Neural cell (in vitro differentiated cells): Measurements from ENCODE around the gene MBD5. TPM values are rescaled to one million over a fixed set of nuclear protein-coding genes. Genes with fewer than 3 reads are reported as not detected.

Source experiments
- H2AFZ ChIP-seq: fragments of 200-600, 300-800 bp; sonication (generic), shearing (Covaris generic); 2 replicates; pipeline ENCODE4 v1.6.0; 2014; ENCODE audit warnings: low read depth, mild to moderate bottlenecking, antibody characterized with exemption, low read length, moderate library complexity
- H3F3A ChIP-seq: fragments of 200-600 bp; shearing (Covaris generic); 2 replicates; pipeline ENCODE4 v1.6.1; 2016; ENCODE audit warnings: mild to moderate bottlenecking, moderate library complexity, mixed read lengths, antibody characterized with exemption, low read length; ENCODE audit not compliant: insufficient read depth, poor library complexity, severe bottlenecking
- H3K27ac ChIP-seq: fragments of 200-600, 300-800 bp; sonication (generic), shearing (Covaris generic); 2 replicates; pipeline ENCODE4 v1.5.1; 2014; ENCODE audit warnings: mild to moderate bottlenecking, low read length, moderate library complexity
- H3K27me3 ChIP-seq: fragments of 300-800, 200-600 bp; sonication (generic), shearing (Covaris generic); 2 replicates; pipeline ENCODE4 v1.6.0; 2014; ENCODE audit warnings: mild to moderate bottlenecking, low read depth, low read length, moderate library complexity; ENCODE audit not compliant: insufficient read depth
- H3K36me3 ChIP-seq: fragments of 300-800, 200-600 bp; sonication (generic), shearing (Covaris generic); 2 replicates; pipeline ENCODE4 v1.5.1; 2014; ENCODE audit warnings: mild to moderate bottlenecking, antibody characterized with exemption, low read length, moderate library complexity; ENCODE audit not compliant: insufficient read depth
- H3K4me2 ChIP-seq: fragments of 300-800, 200-600 bp; sonication (generic), shearing (Covaris generic); 2 replicates; pipeline ENCODE4 v1.6.0; 2014; ENCODE audit warnings: mild to moderate bottlenecking, low read length
- H3K4me3 ChIP-seq: fragments of 300-800, 200-600 bp; sonication (generic), shearing (Covaris generic); 2 replicates; pipeline ENCODE4 v1.5.1; 2014; ENCODE audit warnings: mild to moderate bottlenecking, low read length, moderate library complexity
- H3K79me2 ChIP-seq: fragments of 200-600 bp; shearing (Covaris generic); replicated peaks from 2 replicates; pipeline ENCODE4 v1.6.0; 2014; ENCODE audit warnings: mild to moderate bottlenecking, low read length, moderate library complexity; ENCODE audit not compliant: insufficient read depth
- H3K9ac ChIP-seq: fragments of 300-800, 200-600 bp; sonication (generic), shearing (Covaris generic); 2 replicates; pipeline ENCODE4 v1.6.1; 2016; ENCODE audit warnings: mild to moderate bottlenecking, low read length, mixed read lengths
- H3K9me2 ChIP-seq: fragments of 200-600 bp; shearing (Covaris generic); 2 replicates; pipeline ENCODE4 v1.6.1; 2016; ENCODE audit warnings: mild to moderate bottlenecking, low read length, mixed read lengths; ENCODE audit not compliant: insufficient read depth
- H3K9me3 ChIP-seq: fragments of 200-600, 300-800 bp; sonication (generic), shearing (Covaris generic); 2 replicates; pipeline ENCODE4 v1.6.1; 2016; ENCODE audit warnings: mild to moderate bottlenecking, mixed run types, low read length, moderate library complexity, mixed read lengths
- H4K20me1 ChIP-seq: fragments of 200-600 bp; shearing (Covaris generic); 2 replicates; pipeline ENCODE4 v1.6.1; 2016; ENCODE audit warnings: mild to moderate bottlenecking, mixed run types; ENCODE audit not compliant: insufficient read depth
- CTCF ChIP-seq: fragments of 450-650 bp; IDR thresholded peaks from 2 replicates; pipeline ENCODE4 v1.5.1; 2014; ENCODE audit warnings: antibody characterized with exemption, mild to moderate bottlenecking, moderate library complexity; ENCODE audit not compliant: poor library complexity, severe bottlenecking
- EP300 ChIP-seq: fragments of 450-650 bp; conservative IDR thresholded peaks from 2 replicates; pipeline ENCODE4 v1.6.1; 2014; ENCODE audit warnings: antibody characterized with exemption, mild to moderate bottlenecking, moderate library complexity; ENCODE audit not compliant: poor library complexity, severe bottlenecking
- EZH2 ChIP-seq: fragments of 200-600, 300-800 bp; shearing (Covaris generic), sonication (generic); IDR thresholded peaks from 2 replicates; pipeline ENCODE4 v1.6.1; 2014; ENCODE audit warnings: antibody characterized with exemption, low read length, borderline replicate concordance, mild to moderate bottlenecking; ENCODE audit not compliant: insufficient read depth, poor library complexity, severe bottlenecking
- MXI1 ChIP-seq: fragments of 450-650 bp; conservative IDR thresholded peaks from 2 replicates; pipeline ENCODE4 v1.6.1; 2014; ENCODE audit warnings: antibody characterized with exemption, mild to moderate bottlenecking; ENCODE audit not compliant: poor library complexity, severe bottlenecking
- POLR2AphosphoS5 ChIP-seq: IDR thresholded peaks from 2 replicates; pipeline ENCODE4 v1.6.1; 2012
- RAD21 ChIP-seq: fragments of 450-650 bp; conservative IDR thresholded peaks from 2 replicates; pipeline ENCODE4 v1.6.1; 2014; ENCODE audit warnings: antibody characterized with exemption, mild to moderate bottlenecking, moderate library complexity
- REST ChIP-seq: IDR thresholded peaks from 2 replicates; pipeline ENCODE4 v1.6.1; 2012; ENCODE audit warnings: borderline replicate concordance
- SMC3 ChIP-seq: fragments of 450-650 bp; conservative IDR thresholded peaks from 2 replicates; pipeline ENCODE4 v1.6.1; 2014; ENCODE audit warnings: antibody characterized with exemption, mild to moderate bottlenecking, moderate library complexity; ENCODE audit not compliant: poor library complexity
- TAF1 ChIP-seq: IDR thresholded peaks from 2 replicates; pipeline ENCODE4 v1.6.1; 2012; ENCODE audit warnings: low read depth
- polyA plus RNA-seq: library from polyadenylated mRNA; depleted of rRNA; stranded (reverse); fragments of >200 nt; gene quantifications from 2 replicates; pipeline ENCODE4 v1.2.3, GENCODE V29; 2014

Gene MBD5
- polyA plus RNA-seq, 1 donor from 2014 or later: 9.7 TPM

- Histone ChIP-seq H3K27me3 (no peaks in the 10 kb centered on the region), H3K4me2 (no peak overlapping the region), H3K36me3 (no peaks in the 10 kb centered on the region), H3K9ac (no peak overlapping the region), H3K9me2 (no peaks in the 10 kb centered on the region), H4K20me1 (no peaks in the 10 kb centered on the region), H3F3A (no peaks in the 10 kb centered on the region), H3K27ac (no peak overlapping the region), H3K4me3 (no peak overlapping the region), H3K9me3 (no peaks in the 10 kb centered on the region), H3K79me2 (peaks cover 20% of the 10 kb centered on the region), H2AFZ (no peak overlapping the region)
- TF ChIP-seq SMC3 (no peak), TAF1 (no peak), EP300 (no peak), CTCF (no peak), REST (no peak), MXI1 (no peak), EZH2 (no peak), RAD21 (no peak), POLR2AphosphoS5 (no peak)
Measured at GRCh38 chr2:148106331-148106730, 85.4 kb downstream of the MBD5 start.

GRCh38 chr2:148108385-148108784 lies 87.5 kb downstream of the MBD5 start:
- H3K27me3 ChIP-seq: no peaks in the 10 kb centered on the region
- no peak overlapping the region for H3K9ac ChIP-seq
- H3K79me2 ChIP-seq: peaks cover 27% of the 10 kb centered on the region
- H3K4me3 ChIP-seq: no peak overlapping the region
- no peaks in the 10 kb centered on the region for H3K36me3 ChIP-seq
- H3K9me2 ChIP-seq: no peaks in the 10 kb centered on the region
- TF ChIP-seq POLR2AphosphoS5: no peak
- TF ChIP-seq TAF1: no peak
- no peak for TF ChIP-seq SMC3
- TF ChIP-seq MXI1: no peak
- no peak for TF ChIP-seq REST
- H3F3A ChIP-seq: no peaks in the 10 kb centered on the region
- H2AFZ ChIP-seq: no peak overlapping the region
- H4K20me1 ChIP-seq: no peaks in the 10 kb centered on the region
- H3K4me2 ChIP-seq: no peak overlapping the region
- no peaks in the 10 kb centered on the region for H3K9me3 ChIP-seq
- no peak overlapping the region for H3K27ac ChIP-seq
